Fibroblast of skin of left biceps (primary cell): Measurements from ENCODE around the gene P2RY6.

Experiments used
- DNase-seq, 2 experiments: peaks; one replicate each; pipeline ENCODE4 v3.0.0-alpha.2; 2013; ENCODE audit warnings: low read depth in 2 of 2

The P2RY6 gene

GRCh38 chr11:73277467-73277866, 5.3 kb downstream of the P2RY6 start:
- DNase-seq = no peak

DNA sequence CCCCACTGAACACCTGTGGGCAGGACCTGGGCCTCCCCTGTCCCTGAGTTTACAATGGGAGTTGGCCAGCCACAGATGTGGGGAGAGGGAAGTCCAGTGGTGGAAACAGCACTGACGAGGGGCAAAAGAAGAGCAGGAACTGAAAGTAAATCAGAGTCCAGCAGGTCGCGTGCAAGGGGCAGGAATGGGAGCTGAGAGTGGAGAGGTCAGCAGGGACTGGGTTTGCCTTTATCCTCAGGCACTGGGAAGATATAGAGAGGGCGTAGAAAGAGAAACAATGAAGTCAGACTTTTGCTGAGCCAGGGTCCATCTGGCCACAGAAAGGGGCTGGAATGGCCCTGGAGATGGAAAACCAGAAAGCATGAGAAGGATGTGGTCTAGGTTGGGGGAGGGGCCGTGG, 8.5 kb downstream of the P2RY6 start:
- DNase-seq = no peak

- no peak for DNase-seq
These were observed 9.1 kb downstream of the P2RY6 start for GRCh38 chr11:73281201-73281741.

DNA sequence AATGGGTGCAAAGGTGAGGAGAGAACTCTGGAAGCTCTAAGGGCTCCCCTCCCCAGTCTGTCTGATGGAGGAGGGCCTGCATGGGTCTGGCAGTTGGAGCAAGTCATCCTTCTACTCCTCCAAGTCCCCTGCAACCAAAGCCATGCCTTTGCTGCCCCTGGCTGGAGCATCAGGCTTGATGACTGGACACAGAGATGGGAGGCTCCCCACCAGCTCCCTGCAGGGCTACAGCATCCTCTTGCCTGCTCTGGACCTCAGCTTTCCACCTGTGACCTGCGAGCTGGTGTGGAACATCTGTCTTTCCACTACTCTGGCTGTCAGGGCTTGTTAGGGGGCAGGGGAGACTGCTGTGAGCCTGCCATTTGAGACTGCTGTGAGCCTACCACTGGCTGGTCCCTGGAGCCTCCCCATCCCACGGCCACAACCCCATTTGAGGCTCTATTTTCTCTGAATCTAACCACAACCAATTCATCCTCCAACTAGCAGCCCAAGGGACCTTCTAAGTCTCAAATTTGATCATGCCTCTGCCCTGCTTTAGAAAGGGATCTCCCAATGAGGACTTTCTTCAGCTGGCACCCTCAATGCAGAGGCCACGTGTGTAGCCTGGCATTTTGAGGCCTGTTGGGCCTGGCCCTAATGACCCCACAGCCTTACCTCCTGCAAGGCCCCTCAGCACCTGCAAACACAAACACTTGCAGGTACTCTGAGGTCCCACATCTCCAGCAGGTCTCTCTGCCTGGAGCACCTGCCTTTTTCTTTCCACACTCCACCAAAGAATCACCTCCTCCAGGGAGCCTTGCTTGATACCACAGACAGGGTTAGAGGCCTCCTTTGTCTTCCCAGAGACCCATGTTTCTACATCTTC, 9.9 kb downstream of the P2RY6 start:
- no peak for DNase-seq

GRCh38 chr11:73283276-73284000, 11.3 kb downstream of the P2RY6 start:
- no peak for DNase-seq

DNA sequence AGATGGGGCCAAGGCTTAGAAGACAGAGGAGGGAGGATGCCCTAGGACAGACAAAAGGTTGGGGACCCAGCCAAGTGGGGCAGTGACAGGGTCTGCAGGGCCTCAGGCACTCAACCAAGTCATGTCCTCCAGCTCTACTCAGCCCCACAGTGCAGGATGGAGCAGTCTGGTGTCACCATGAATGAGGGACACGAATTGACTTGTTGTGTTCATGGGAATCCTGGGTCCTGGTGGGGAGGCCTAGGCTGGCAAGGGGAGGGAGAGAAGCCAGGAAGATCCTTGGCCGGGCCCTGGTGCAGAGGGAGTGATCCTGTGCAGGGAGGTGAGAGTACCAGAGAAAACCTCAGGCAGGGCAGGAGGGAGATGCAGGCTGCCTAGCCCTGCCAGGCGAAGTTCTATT, 12.0 kb downstream of the P2RY6 start:
- no peak for DNase-seq

GRCh38 chr11:73285721-73286120, 13.6 kb downstream of the P2RY6 start:
- DNase-seq = no peak

GRCh38 chr11:73286240-73286810, 14.2 kb downstream of the P2RY6 start:
- no peak for DNase-seq

GRCh38 chr11:73287400-73288101, 15.4 kb downstream of the P2RY6 start:
- DNase-seq = no peak

DNA sequence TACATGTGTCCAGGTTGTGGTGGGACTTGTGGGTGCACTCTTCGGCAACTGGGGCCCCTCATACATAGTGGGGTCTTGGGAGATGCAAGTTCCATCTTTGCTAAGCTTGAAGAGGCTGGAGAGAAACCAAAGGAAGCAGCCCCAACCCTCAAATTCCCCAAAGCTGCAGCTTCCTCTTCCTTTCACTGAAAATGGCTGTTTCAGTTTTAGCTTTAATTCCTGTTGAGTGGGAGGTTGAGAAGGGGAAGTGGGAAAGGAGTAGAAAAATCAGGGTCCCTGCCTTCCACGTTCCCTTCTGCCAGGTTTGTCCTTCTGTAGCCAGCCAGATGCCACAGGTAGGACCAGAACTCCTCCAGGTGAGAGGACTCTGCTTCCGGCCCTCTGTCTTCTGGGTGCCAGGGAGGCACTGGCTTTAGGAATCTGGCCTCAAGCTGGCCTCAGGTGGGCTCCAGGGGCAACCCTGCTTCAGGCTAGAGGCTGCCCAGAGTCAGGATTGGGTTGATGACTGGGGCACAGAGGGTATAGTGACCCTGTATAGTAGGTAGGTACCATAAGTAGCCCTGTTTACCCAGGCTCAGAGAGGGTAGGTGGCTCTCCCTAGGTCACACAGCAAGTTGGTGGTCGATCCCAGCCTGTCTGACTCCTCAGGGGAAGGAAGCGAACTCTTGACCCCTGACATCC, 16.2 kb downstream of the P2RY6 start:
- no peak for DNase-seq

GRCh38 chr11:73288873-73289707, 17.0 kb downstream of the P2RY6 start:
- no peak for DNase-seq

- DNase-seq = no peak
These were observed 18.4 kb downstream of the P2RY6 start for GRCh38 chr11:73290536-73290935.

DNA sequence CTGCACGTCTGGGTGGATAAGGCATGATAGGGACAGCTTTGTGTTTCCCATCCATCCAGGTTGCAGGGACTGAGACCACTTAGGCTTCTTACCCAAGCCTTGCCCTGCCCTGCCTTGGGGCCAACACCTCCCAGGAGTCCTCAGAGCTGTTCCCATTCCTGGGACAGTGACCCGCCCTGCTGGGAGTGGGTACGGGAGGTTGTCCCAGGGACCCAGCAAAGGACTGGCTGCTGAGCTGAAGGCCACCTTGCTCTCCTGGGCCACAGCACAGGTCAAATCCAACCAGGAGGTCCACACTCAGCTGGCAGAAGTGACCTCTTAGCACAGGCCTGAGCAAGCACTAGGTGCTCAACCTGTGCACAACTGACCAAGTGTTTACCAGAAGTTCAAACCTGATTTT, 19.1 kb downstream of the P2RY6 start:
- no peak for DNase-seq

- no peak for DNase-seq
These were observed 19.8 kb downstream of the P2RY6 start for GRCh38 chr11:73291781-73292524.

GRCh38 chr11:73292525-73292894, 20.4 kb downstream of the P2RY6 start:
- DNase-seq = no peak

- DNase-seq = no peak
These were observed 21.3 kb downstream of the P2RY6 start for GRCh38 chr11:73293356-73293936.

DNA sequence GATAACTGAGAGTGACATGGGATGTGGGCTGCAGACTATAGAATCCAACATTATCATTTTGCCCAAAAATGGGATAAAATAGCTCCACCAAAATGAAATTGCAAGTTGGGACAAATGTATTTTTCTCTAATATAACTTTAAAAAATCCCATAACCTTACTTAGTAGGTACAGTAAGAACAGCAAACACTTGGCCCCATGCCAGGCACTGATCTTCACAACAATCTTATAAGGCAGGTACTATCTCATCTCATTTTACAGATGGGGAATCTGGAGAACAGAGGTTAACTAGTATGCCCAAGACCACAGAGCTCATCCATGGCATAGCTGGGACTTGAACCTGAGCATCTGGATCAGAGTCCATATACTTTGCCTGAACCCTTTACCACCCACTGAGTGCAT, 22.5 kb downstream of the P2RY6 start:
- DNase-seq = no peak

DNA sequence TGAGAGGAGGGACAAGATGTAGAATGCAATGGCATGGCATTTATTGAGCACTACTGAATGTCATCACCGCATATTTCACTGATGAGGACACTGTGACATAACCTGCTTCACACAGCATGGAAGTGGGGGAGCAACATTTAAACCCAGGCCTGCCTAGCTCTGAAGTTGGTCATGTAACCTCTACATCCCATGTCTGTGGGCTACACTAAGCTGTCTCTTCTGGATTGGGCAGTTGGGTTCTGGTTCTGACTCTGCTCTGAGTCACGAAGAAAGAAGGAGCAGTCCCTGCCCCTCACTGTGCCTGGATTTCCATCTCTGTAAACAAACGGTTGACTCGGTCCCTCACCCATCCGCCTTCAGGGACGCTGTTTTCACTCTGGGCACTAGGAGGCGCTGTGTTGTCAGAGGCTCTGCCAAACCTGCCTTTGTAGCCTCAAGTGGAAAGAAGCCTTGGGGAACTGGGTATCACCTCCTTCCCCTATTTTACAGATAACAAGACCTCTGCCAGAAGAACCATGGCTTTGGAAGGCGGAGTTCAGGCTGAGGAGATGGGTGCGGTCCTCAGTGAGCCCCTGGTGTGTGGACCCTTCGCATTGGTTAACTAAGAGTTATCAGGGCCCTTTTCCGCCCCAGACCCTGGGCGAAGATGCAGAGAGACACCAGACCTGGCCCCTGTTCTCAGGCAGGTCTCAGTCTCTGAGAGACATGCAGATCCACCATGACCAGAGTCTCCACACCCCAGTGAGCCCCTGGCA, 23.3 kb downstream of the P2RY6 start:
- no peak for DNase-seq

DNA sequence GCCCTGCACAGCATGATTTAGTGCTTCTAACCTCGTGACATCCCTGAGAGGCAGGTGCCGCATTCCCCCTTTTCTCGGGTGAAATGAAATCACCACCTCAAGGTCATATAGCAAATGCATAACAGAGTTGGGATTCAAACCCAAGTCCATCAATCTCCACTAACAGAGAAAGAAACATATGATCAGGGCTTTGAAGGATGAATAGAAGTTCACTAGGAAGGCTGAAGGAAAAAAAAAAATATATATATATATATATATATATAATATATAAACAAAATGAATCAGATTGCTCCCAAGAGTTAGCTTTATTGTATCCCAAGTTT, 23.8 kb downstream of the P2RY6 start:
- no peak for DNase-seq
